Mesothelial cell of epicardium (in vitro differentiated cells): ENCODE results near the gene ARL8A. TPM values are rescaled to one million over a fixed set of nuclear protein-coding genes. Genes with fewer than 3 reads are reported as not detected.

Experiments used
- DNase-seq, 2 experiments: peaks; one replicate each; pipeline ENCODE4 v3.0.0; 2021; ENCODE audit warnings: low spot score in 2 of 2; ENCODE audit not compliant: unreplicated experiment in 2 of 2
- H3K27ac Mint-ChIP-seq: 2 replicates; pipeline ENCODE4 v1.8.0; 2021; ENCODE audit warnings: mixed read lengths
- H3K27me3 Mint-ChIP-seq: 2 replicates; pipeline ENCODE4 v1.8.0; 2021; ENCODE audit warnings: low read depth, mixed read lengths
- H3K36me3 Mint-ChIP-seq: 2 replicates; pipeline ENCODE4 v1.8.0; 2021; ENCODE audit warnings: mixed read lengths
- H3K4me1 Mint-ChIP-seq: 2 replicates; pipeline ENCODE4 v1.8.0; 2021; ENCODE audit warnings: mixed read lengths
- H3K4me3 Mint-ChIP-seq: 2 replicates; pipeline ENCODE4 v1.8.0; 2021; ENCODE audit warnings: mild to moderate bottlenecking, moderate library complexity, mixed read lengths
- H3K9me3 Mint-ChIP-seq: 2 replicates; pipeline ENCODE4 v1.8.0; 2021; ENCODE audit warnings: mixed read lengths
- total RNA-seq: library from RNA; stranded (reverse); gene quantifications from 3 replicates; pipeline ENCODE4 v1.2.1, GENCODE V29; 2021
- TF ChIP-seq, protein P1 (sequence below): fragments of 200-600 bp; sonication (generic); IDR thresholded peaks from one replicate; pipeline ENCODE4 v1.5.0; 2021; ENCODE audit warnings: antibody characterized with exemption; ENCODE audit not compliant: unreplicated experiment

The ARL8A gene
- total RNA-seq, 1 donor from 2014 or later, result 79.6 TPM

DNA sequence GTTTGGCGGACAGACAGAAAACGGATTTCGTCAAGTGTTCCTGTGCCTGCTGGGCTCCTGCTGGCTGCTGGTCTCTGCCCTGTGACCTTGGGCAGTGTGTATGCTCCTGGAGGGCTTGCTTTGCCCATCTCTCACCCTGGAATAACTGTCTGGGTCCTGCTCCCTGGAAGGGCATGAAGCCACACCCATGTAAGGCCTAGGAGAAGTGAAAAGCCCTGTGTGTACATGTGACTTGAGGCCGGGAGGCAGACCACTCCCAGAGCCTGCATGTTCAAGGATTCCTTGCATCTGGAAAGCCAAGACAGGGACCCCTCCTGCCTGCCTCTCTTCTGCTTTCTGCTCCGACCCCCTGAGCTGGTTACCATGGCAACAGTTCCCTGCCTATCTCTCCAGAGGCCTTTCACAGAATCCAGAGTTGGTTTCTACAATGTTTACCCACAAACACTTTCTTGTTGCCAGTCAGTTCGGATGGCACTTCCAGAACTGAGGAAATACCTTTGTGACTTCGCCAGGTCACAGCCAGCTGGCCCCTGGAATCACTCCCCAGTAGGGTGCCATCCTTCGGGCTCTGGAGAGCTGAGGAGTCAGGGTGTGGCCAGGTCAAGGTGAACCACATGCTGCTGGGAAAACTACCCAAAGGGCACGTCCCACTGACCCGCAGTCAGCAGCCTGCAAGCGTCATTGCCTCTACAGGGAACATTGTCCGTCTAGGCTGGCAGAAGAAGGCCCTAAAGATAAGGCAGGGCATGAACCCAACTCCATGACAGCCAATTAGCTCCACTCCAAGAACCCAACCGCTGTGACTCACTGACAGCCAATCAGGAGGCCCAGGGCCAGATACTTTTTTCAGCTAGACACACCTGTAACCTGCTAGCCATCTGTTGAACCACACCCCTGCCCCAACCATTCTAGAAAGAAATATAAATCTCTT lies 36.5 kb downstream of the ARL8A start:
- Mint-ChIP-seq H3K36me3 (no peaks in the 10 kb centered on the region), H3K27ac (peak overlapping the region; percentile 98), H3K9me3 (no peaks in the 10 kb centered on the region), H3K4me3 (no peak overlapping the region), H3K27me3 (no peaks in the 10 kb centered on the region), H3K4me1 (peaks cover 51% of the 10 kb centered on the region)
- TF ChIP-seq, protein P1, sequence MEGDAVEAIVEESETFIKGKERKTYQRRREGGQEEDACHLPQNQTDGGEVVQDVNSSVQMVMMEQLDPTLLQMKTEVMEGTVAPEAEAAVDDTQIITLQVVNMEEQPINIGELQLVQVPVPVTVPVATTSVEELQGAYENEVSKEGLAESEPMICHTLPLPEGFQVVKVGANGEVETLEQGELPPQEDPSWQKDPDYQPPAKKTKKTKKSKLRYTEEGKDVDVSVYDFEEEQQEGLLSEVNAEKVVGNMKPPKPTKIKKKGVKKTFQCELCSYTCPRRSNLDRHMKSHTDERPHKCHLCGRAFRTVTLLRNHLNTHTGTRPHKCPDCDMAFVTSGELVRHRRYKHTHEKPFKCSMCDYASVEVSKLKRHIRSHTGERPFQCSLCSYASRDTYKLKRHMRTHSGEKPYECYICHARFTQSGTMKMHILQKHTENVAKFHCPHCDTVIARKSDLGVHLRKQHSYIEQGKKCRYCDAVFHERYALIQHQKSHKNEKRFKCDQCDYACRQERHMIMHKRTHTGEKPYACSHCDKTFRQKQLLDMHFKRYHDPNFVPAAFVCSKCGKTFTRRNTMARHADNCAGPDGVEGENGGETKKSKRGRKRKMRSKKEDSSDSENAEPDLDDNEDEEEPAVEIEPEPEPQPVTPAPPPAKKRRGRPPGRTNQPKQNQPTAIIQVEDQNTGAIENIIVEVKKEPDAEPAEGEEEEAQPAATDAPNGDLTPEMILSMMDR, result no peak
- no peak for DNase-seq

DNA sequence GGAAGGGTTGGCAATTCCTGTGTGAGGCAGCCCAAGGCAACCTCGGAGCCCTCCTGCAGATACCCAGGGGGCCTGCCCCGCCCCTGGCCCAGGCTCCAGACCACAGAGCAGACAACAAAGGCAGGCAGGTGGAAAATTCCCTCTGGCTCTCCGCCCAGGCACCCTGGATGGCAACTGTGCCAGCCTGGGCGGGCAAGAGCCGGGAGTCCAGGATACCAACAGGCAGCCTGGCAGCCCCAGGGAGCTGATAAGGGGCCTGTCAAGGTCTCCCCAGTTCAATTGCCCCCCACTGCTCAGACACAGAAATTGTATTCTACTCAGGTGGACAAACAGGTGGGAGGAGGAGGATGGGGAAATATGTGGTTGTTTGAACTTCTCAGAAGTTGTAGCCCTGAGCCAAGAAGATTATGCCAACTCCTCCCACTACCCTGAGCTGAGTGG lies 37.2 kb downstream of the ARL8A start:
- Mint-ChIP-seq H3K27ac (peak overlapping the region; percentile 98), H3K4me3 (no peak overlapping the region), H3K9me3 (no peaks in the 10 kb centered on the region), H3K4me1 (peaks cover 48% of the 10 kb centered on the region), H3K36me3 (no peaks in the 10 kb centered on the region), H3K27me3 (no peaks in the 10 kb centered on the region)
- TF ChIP-seq, protein P1, result no peak
- no peak for DNase-seq

DNA sequence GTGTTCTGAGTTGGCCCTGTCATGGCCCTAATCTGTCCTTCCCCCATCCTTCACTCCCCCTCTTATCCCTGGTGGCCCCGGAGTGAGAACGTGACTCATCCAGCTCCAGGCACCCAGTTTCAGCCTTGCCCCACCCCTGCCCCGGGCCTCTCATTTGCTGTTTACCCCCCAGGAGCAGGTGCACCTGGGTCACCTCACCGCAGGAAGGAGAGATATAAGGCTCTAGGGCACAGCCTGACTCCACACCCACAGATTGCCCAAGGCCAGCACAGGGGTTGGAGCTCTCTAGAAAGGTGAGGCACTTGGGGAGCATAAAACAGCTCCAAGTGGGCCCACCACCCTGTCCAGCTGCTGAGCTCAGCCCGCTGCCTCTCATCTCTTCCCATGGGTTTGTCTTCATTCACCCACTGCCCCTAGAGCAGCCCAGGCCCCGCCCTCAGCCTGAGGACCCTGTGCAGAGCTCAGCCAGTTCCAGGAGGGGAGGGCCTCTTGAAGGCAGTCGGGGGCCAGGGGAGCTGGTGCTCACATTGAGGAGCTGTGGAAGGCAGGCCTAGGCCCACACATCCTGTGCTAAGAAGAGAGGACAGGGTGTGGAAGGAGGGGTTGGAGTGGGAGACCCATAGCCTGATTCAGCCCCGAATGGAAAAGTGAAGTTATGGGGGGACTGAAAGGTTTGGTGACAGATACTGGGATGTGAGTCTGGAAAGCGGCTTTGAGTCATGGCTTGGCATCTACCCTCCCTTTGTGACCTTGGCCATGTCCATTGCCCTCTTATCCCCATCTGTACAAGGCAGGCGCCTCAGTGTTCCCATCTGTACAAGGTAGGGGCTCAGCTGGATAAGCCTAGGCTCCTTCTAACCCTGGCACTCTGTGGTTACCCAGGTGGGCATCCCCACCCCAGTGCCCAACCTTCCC lies 37.9 kb downstream of the ARL8A start:
- no peaks in the 10 kb centered on the region for H3K36me3 Mint-ChIP-seq
- H3K4me1 Mint-ChIP-seq, result peaks cover 48% of the 10 kb centered on the region
- peak overlapping the region; percentile 98 for H3K27ac Mint-ChIP-seq

DNA sequence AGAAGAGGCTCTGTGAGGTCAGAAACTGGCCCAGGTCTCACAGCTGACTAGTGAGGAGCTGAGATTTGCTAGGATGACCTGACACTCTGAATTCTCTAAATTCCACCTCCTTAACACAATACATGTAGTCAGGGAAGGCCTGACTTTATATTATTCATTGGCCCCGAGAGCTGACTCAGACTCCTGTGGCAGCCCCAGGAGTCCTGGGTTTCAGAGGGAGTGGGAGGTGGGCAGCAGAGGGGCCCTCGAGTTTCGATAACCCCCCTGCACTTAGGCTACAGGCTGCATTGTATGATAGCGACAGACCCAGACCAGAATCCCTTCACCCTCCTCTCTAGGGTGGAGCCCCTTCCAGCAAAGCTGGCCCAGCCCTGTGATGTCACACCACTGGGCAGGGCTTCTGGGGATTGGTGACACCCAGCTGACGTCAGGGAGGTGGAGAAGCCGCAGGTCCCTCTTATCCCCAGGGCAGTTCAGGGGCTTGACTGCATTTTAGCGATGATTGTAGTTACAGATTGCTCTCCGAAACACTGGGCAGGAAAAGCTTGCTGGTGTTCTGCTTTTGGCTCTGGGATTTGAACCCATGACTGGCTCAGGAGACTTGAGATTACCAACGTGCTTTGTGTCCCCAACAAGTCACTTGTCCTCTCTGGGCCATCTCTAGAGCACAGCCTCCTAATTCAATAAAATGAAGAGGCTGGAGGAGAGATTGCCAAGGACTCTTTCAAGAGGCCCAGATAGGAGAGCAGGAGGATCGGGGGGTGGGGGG lies 38.8 kb downstream of the ARL8A start:
- DNase-seq, result peak in 1 of 2 experiments; percentile 76
- Mint-ChIP-seq H3K4me3 (peak overlapping the region; percentile 4), H3K4me1 (peaks cover 46% of the 10 kb centered on the region), H3K27me3 (no peaks in the 10 kb centered on the region), H3K9me3 (no peaks in the 10 kb centered on the region), H3K27ac (peak overlapping the region; percentile 98), H3K36me3 (no peaks in the 10 kb centered on the region)
- TF ChIP-seq, protein P1, result no peak

More for the DNA sequence above, 37.9 kb downstream of the ARL8A start:
- Mint-ChIP-seq H3K9me3 (no peaks in the 10 kb centered on the region), H3K27me3 (no peaks in the 10 kb centered on the region), H3K4me3 (no peak overlapping the region)
- no peak for DNase-seq
- TF ChIP-seq, protein P1, result no peak

DNA sequence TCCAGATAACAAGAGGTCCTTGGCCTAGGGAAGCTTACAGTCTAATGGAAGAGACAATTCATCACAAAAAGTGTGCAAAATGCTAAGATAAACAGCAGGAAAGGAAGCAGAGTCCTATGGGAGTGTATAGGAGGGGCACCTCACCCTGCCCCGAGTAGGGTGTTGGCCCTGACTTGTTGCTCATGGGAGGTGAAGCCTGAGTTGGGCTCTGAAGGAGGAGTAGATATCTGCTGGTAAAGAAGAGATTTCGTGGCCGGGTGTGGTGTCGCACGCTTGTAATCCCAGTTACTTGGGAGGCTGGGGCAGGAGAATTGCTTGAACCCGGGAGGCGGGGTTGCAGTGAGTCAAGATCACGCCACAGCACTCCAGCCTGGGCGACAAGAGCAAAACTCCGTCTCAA lies 40.5 kb downstream of the ARL8A start:
- Mint-ChIP-seq H3K27ac (peak overlapping the region; percentile 33), H3K9me3 (no peaks in the 10 kb centered on the region), H3K27me3 (no peaks in the 10 kb centered on the region), H3K4me3 (no peak overlapping the region), H3K36me3 (no peaks in the 10 kb centered on the region), H3K4me1 (peaks cover 42% of the 10 kb centered on the region)
- no peak for DNase-seq
- TF ChIP-seq, protein P1, result no peak
